Neural cell (in vitro differentiated cells): Measurements from ENCODE around the gene SH3D19. TPM values are rescaled to one million over a fixed set of nuclear protein-coding genes. Genes with fewer than 3 reads are reported as not detected.

Source experiments
- H2AFZ ChIP-seq: fragments of 200-600, 300-800 bp; sonication (generic), shearing (Covaris generic); 2 replicates; pipeline ENCODE4 v1.6.0; 2014; ENCODE audit warnings: low read depth, mild to moderate bottlenecking, antibody characterized with exemption, low read length, moderate library complexity
- H3F3A ChIP-seq: fragments of 200-600 bp; shearing (Covaris generic); 2 replicates; pipeline ENCODE4 v1.6.1; 2016; ENCODE audit warnings: mild to moderate bottlenecking, moderate library complexity, mixed read lengths, antibody characterized with exemption, low read length; ENCODE audit not compliant: insufficient read depth, poor library complexity, severe bottlenecking
- H3K27ac ChIP-seq: fragments of 200-600, 300-800 bp; sonication (generic), shearing (Covaris generic); 2 replicates; pipeline ENCODE4 v1.5.1; 2014; ENCODE audit warnings: mild to moderate bottlenecking, low read length, moderate library complexity
- H3K27me3 ChIP-seq: fragments of 300-800, 200-600 bp; sonication (generic), shearing (Covaris generic); 2 replicates; pipeline ENCODE4 v1.6.0; 2014; ENCODE audit warnings: mild to moderate bottlenecking, low read depth, low read length, moderate library complexity; ENCODE audit not compliant: insufficient read depth
- H3K36me3 ChIP-seq: fragments of 300-800, 200-600 bp; sonication (generic), shearing (Covaris generic); 2 replicates; pipeline ENCODE4 v1.5.1; 2014; ENCODE audit warnings: mild to moderate bottlenecking, antibody characterized with exemption, low read length, moderate library complexity; ENCODE audit not compliant: insufficient read depth
- H3K4me2 ChIP-seq: fragments of 300-800, 200-600 bp; sonication (generic), shearing (Covaris generic); 2 replicates; pipeline ENCODE4 v1.6.0; 2014; ENCODE audit warnings: mild to moderate bottlenecking, low read length
- H3K4me3 ChIP-seq: fragments of 300-800, 200-600 bp; sonication (generic), shearing (Covaris generic); 2 replicates; pipeline ENCODE4 v1.5.1; 2014; ENCODE audit warnings: mild to moderate bottlenecking, low read length, moderate library complexity
- H3K79me2 ChIP-seq: fragments of 200-600 bp; shearing (Covaris generic); replicated peaks from 2 replicates; pipeline ENCODE4 v1.6.0; 2014; ENCODE audit warnings: mild to moderate bottlenecking, low read length, moderate library complexity; ENCODE audit not compliant: insufficient read depth
- H3K9ac ChIP-seq: fragments of 300-800, 200-600 bp; sonication (generic), shearing (Covaris generic); 2 replicates; pipeline ENCODE4 v1.6.1; 2016; ENCODE audit warnings: mild to moderate bottlenecking, low read length, mixed read lengths
- H3K9me2 ChIP-seq: fragments of 200-600 bp; shearing (Covaris generic); 2 replicates; pipeline ENCODE4 v1.6.1; 2016; ENCODE audit warnings: mild to moderate bottlenecking, low read length, mixed read lengths; ENCODE audit not compliant: insufficient read depth
- H3K9me3 ChIP-seq: fragments of 200-600, 300-800 bp; sonication (generic), shearing (Covaris generic); 2 replicates; pipeline ENCODE4 v1.6.1; 2016; ENCODE audit warnings: mild to moderate bottlenecking, mixed run types, low read length, moderate library complexity, mixed read lengths
- H4K20me1 ChIP-seq: fragments of 200-600 bp; shearing (Covaris generic); 2 replicates; pipeline ENCODE4 v1.6.1; 2016; ENCODE audit warnings: mild to moderate bottlenecking, mixed run types; ENCODE audit not compliant: insufficient read depth
- CTCF ChIP-seq: fragments of 450-650 bp; IDR thresholded peaks from 2 replicates; pipeline ENCODE4 v1.5.1; 2014; ENCODE audit warnings: antibody characterized with exemption, mild to moderate bottlenecking, moderate library complexity; ENCODE audit not compliant: poor library complexity, severe bottlenecking
- EP300 ChIP-seq: fragments of 450-650 bp; conservative IDR thresholded peaks from 2 replicates; pipeline ENCODE4 v1.6.1; 2014; ENCODE audit warnings: antibody characterized with exemption, mild to moderate bottlenecking, moderate library complexity; ENCODE audit not compliant: poor library complexity, severe bottlenecking
- EZH2 ChIP-seq: fragments of 200-600, 300-800 bp; shearing (Covaris generic), sonication (generic); IDR thresholded peaks from 2 replicates; pipeline ENCODE4 v1.6.1; 2014; ENCODE audit warnings: antibody characterized with exemption, low read length, borderline replicate concordance, mild to moderate bottlenecking; ENCODE audit not compliant: insufficient read depth, poor library complexity, severe bottlenecking
- MXI1 ChIP-seq: fragments of 450-650 bp; conservative IDR thresholded peaks from 2 replicates; pipeline ENCODE4 v1.6.1; 2014; ENCODE audit warnings: antibody characterized with exemption, mild to moderate bottlenecking; ENCODE audit not compliant: poor library complexity, severe bottlenecking
- POLR2AphosphoS5 ChIP-seq: IDR thresholded peaks from 2 replicates; pipeline ENCODE4 v1.6.1; 2012
- RAD21 ChIP-seq: fragments of 450-650 bp; conservative IDR thresholded peaks from 2 replicates; pipeline ENCODE4 v1.6.1; 2014; ENCODE audit warnings: antibody characterized with exemption, mild to moderate bottlenecking, moderate library complexity
- REST ChIP-seq: IDR thresholded peaks from 2 replicates; pipeline ENCODE4 v1.6.1; 2012; ENCODE audit warnings: borderline replicate concordance
- SMC3 ChIP-seq: fragments of 450-650 bp; conservative IDR thresholded peaks from 2 replicates; pipeline ENCODE4 v1.6.1; 2014; ENCODE audit warnings: antibody characterized with exemption, mild to moderate bottlenecking, moderate library complexity; ENCODE audit not compliant: poor library complexity
- TAF1 ChIP-seq: IDR thresholded peaks from 2 replicates; pipeline ENCODE4 v1.6.1; 2012; ENCODE audit warnings: low read depth
- polyA plus RNA-seq: library from polyadenylated mRNA; depleted of rRNA; stranded (reverse); fragments of >200 nt; gene quantifications from 2 replicates; pipeline ENCODE4 v1.2.3, GENCODE V29; 2014

Gene SH3D19
- polyA plus RNA-seq, 1 donor from 2014 or later: 0.46 TPM

GRCh38 chr4:151144329-151145072, 180.9 kb downstream of the SH3D19 start:
- H3K9me3 ChIP-seq: no peaks in the 10 kb centered on the region
- H3K4me2 ChIP-seq: no peak overlapping the region
- H3K4me3 ChIP-seq: no peak overlapping the region
- no peaks in the 10 kb centered on the region for H3K9me2 ChIP-seq
- H2AFZ ChIP-seq: no peak overlapping the region
- TF ChIP-seq RAD21 (no peak), POLR2AphosphoS5 (no peak), EP300 (no peak), REST (no peak), TAF1 (no peak), EZH2 (no peak), CTCF (no peak), MXI1 (no peak), SMC3 (no peak)
- no peaks in the 10 kb centered on the region for H3K79me2 ChIP-seq
- no peaks in the 10 kb centered on the region for H3F3A ChIP-seq
- H3K36me3 ChIP-seq: no peaks in the 10 kb centered on the region
- H3K27ac ChIP-seq: no peak overlapping the region
- no peaks in the 10 kb centered on the region for H3K27me3 ChIP-seq
- no peaks in the 10 kb centered on the region for H4K20me1 ChIP-seq
- no peak overlapping the region for H3K9ac ChIP-seq

- no peaks in the 10 kb centered on the region for H3K36me3 ChIP-seq
- H4K20me1 ChIP-seq: no peaks in the 10 kb centered on the region
- no peak overlapping the region for H3K9ac ChIP-seq
- H3K4me3 ChIP-seq: no peak overlapping the region
- TF ChIP-seq EZH2 (no peak), SMC3 (no peak), POLR2AphosphoS5 (no peak), TAF1 (no peak), REST (no peak), RAD21 (no peak), EP300 (no peak), MXI1 (no peak), CTCF (no peak)
- no peaks in the 10 kb centered on the region for H3K9me2 ChIP-seq
- no peaks in the 10 kb centered on the region for H3K9me3 ChIP-seq
- H2AFZ ChIP-seq: no peak overlapping the region
- no peak overlapping the region for H3K27ac ChIP-seq
- H3F3A ChIP-seq: no peaks in the 10 kb centered on the region
- H3K27me3 ChIP-seq: no peaks in the 10 kb centered on the region
- no peaks in the 10 kb centered on the region for H3K79me2 ChIP-seq
- H3K4me2 ChIP-seq: no peak overlapping the region
These were observed 181.6 kb downstream of the SH3D19 start for GRCh38 chr4:151143811-151144210.
